AG04450 (cell line): Measurements from ENCODE around the gene PDE10A. TPM values are rescaled to one million over a fixed set of nuclear protein-coding genes. Genes with fewer than 3 reads are reported as not detected.

ENCODE experiments used
- CTCF ChIA-PET: fragments of 300-600, 350-600 bp; formaldehyde crosslinking; extraction: SDS; loops from one replicate; lab custom pipeline; 2022; ENCODE audit warnings: antibody characterized with exemption, inconsistent platforms; lab: Charles Lee
- POLR2A ChIA-PET: fragments of 350-600 bp; formaldehyde crosslinking; extraction: SDS; loops from one replicate; lab custom pipeline; 2021; ENCODE audit warnings: antibody characterized with exemption, inconsistent platforms; lab: Yijun Ruan, JAX
- DNase-seq: peaks from one replicate; pipeline ENCODE4 v3.0.0-alpha.2; 2011; ENCODE audit warnings: low read depth, low spot score
- H3K27ac ChIP-seq: one replicate; pipeline ENCODE4 v1.5.1; 2012; ENCODE audit warnings: low read depth, low read length, control low read depth
- H3K27me3 ChIP-seq: one replicate; pipeline ENCODE4 v1.6.0; 2012; ENCODE audit warnings: low read length; ENCODE audit not compliant: control insufficient read depth, insufficient read depth
- H3K4me3 ChIP-seq: 2 replicates; pipeline ENCODE4 v1.5.1; 2011; ENCODE audit warnings: mild to moderate bottlenecking, low read depth, low read length, control low read depth
- H3K9me3 ChIP-seq: 2 replicates; pipeline ENCODE4 v1.5.1; 2012; ENCODE audit warnings: low read length; ENCODE audit not compliant: control insufficient read depth, insufficient read depth
- polyA plus RNA-seq: library from polyadenylated mRNA; depleted of rRNA; stranded (reverse); fragments of >200 nt; gene quantifications from 2 replicates; pipeline ENCODE4 v1.2.3, GENCODE V29; 2011
- TF ChIP-seq, protein P1 (sequence below): IDR thresholded peaks from 2 replicates; pipeline ENCODE4 v1.5.1; 2011; ENCODE audit warnings: low read depth, low read length, control low read depth, inconsistent platforms

Gene PDE10A
- polyA plus RNA-seq, 1 experiment: 7.8 TPM

DNA sequence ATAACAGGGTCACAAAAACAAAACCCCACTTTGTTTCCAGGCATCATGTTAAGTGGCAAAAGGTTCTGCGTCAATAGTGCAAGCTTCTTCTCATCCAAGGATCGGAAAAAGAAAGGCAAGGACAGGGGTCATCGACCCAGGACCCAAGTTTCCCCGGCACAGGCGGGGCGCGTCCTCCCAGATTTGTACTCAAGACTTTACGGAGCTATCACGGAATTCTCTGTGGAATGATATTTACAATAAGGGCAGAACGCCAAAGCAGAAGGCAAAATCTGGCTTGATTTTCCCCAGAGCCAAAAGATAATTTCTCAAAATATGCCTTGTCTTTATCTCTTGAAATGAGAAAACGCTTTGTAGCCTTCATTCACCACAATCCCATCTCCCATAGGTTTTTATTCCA, 25.5 kb downstream of the PDE10A start:
- Histone ChIP-seq H3K4me3 (no peak overlapping the region), H3K27me3 (no peaks in the 10 kb centered on the region), H3K9me3 (peaks cover 6% of the 10 kb centered on the region; the same call in 1 of the 2 replicates), H3K27ac (no peak overlapping the region)
- POLR2A ChIA-PET: no interaction called here
- CTCF ChIA-PET: no interaction called here
- no peak for DNase-seq
- TF ChIP-seq, protein P1, sequence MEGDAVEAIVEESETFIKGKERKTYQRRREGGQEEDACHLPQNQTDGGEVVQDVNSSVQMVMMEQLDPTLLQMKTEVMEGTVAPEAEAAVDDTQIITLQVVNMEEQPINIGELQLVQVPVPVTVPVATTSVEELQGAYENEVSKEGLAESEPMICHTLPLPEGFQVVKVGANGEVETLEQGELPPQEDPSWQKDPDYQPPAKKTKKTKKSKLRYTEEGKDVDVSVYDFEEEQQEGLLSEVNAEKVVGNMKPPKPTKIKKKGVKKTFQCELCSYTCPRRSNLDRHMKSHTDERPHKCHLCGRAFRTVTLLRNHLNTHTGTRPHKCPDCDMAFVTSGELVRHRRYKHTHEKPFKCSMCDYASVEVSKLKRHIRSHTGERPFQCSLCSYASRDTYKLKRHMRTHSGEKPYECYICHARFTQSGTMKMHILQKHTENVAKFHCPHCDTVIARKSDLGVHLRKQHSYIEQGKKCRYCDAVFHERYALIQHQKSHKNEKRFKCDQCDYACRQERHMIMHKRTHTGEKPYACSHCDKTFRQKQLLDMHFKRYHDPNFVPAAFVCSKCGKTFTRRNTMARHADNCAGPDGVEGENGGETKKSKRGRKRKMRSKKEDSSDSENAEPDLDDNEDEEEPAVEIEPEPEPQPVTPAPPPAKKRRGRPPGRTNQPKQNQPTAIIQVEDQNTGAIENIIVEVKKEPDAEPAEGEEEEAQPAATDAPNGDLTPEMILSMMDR: no peak

DNA sequence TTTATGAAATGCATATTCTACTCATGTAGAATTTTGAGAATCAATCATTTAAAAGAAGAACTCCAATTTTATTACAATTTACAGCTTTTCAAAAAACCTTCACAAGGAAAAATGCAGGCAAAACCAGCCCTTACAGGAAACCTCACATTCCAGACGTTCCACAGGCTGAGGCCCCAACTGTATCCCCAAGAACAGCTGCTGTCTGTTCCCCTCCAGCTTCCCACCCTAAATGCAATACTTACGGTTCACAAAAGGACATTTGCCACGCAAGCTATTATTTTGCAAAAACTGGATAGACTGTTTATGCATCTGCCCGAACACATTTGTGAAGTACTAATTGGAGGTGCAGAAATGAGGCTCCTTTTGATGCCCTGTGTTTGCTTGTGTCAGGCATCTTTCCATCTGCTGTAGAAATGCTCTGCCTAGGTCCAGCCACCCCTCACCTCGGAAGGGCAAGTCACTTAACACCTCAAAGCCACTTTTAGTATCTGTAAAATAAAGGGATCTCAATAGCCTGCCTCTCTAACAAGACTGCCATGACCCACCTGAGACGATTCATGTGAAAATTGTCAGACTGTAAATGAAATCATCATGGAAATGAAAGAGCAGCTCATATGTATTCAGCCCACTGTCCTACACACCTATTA, 26.5 kb downstream of the PDE10A start:
- Histone ChIP-seq H3K27ac (no peak overlapping the region), H3K4me3 (no peak overlapping the region), H3K9me3 (peaks cover under 1% of the 10 kb centered on the region; the same call in 1 of the 2 replicates), H3K27me3 (no peaks in the 10 kb centered on the region)
- ChIA-PET CTCF (no interaction called here), POLR2A (no interaction called here)
- TF ChIP-seq, protein P1: no peak
- no peak for DNase-seq

DNA sequence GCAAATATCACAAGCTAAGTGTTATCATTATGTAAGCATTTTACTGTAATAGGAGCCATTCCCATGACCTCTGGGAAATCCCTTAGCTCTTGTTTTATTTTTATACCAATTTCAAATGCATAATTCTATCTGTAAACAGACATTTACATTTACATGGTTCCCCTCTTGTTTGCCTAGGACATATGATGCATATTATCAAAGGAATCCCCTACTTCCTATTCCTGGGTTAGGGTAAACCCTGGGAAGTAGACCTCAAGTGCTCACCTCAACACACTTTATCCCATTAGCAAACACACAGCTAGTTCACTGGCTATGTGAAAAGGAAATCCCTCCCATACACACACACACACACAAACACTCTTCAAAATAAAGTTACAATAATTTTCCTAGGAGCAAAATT, 27.1 kb downstream of the PDE10A start:
- H3K9me3 ChIP-seq: no peaks in the 10 kb centered on the region
- no peak overlapping the region for H3K27ac ChIP-seq
- H3K4me3 ChIP-seq: no peak overlapping the region
- DNase-seq: no peak
- TF ChIP-seq, protein P1: no peak
- no peaks in the 10 kb centered on the region for H3K27me3 ChIP-seq
- CTCF ChIA-PET: no interaction called here
- POLR2A ChIA-PET: no interaction called here

DNA sequence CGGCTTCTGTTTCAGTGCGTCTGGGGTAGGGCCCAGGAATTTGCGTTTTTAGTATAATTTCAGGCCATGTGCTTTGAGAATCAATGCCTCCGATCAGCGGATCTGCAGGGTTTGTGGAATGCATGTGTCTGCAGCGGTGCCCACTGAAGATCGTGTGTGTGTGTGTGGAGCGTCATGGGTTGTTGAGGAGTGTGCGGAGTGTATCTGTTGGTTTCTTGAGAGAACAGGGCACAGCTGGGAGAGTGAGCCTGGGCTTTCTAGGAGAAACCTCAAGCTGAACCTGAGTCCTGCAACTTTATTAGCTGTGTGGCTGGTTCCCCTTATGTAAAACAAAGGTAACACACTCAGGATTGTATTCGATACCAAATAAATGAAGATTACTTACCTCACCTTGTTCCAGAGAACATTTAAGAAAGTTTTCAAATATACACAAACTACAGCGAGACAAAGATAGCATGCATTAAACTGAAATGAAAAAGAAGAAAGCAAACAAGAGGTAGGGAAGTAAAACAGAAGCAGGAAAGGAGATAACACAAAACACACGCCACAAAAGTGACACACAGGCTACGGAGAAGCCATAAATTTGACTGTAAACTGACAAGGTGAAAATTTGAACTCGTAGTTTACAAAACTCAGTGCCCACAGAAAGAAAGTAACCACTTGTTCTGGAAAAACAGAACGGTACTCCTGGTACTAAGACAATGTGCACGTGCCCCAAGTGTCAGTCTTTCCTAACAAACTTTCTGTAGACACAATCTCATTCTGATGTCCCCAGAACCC, 28.8 kb downstream of the PDE10A start:
- CTCF ChIA-PET: no interaction called here
- H3K27me3 ChIP-seq: no peaks in the 10 kb centered on the region
- POLR2A ChIA-PET: no interaction called here
- H3K4me3 ChIP-seq: no peak overlapping the region
- 0 out of 2 replicates have a peak, but pooled peaks cover 3% of the 10 kb centered on the region for H3K9me3 ChIP-seq
- TF ChIP-seq, protein P1: no peak
- no peak for DNase-seq
- H3K27ac ChIP-seq: no peak overlapping the region

DNA sequence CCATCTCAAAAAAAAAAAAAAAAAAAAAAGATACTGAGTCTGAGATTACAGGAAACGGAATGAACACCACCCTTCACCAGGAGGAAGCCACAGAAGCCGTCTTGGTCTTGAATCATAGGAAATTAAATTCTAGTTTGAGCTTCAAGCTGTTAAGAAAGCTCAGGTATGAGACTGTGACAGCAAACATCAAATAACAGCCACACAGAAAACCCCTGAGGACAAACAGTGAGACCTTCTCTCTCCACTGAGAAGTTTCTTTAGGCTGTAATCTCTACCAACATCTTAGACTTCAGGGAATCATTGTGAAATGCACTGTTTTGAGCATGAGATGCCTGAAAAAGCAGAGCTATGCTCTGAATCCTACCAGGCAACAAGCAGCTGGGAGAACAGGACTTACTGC, 30.8 kb downstream of the PDE10A start:
- ChIA-PET POLR2A (no interaction called here), CTCF (interaction anchor here (0.6 to 1.5 kb wide), 2 partner anchors 192 to 1324 kb away, joined by 3 to 5 read pairs; partner anchors contain the start of gene RNASET2)
- H3K9me3 ChIP-seq: 0 out of 2 replicates have a peak, but pooled peaks cover 3% of the 10 kb centered on the region
- DNase-seq: no peak
- H3K27me3 ChIP-seq: no peaks in the 10 kb centered on the region
- H3K4me3 ChIP-seq: no peak overlapping the region
- no peak overlapping the region for H3K27ac ChIP-seq
- TF ChIP-seq, protein P1: no peak
